ENCODE measurements around the gene GMDS. TPM values are rescaled to one million over a fixed set of nuclear protein-coding genes. Genes with fewer than 3 reads are reported as not detected.

Gene GMDS
- total RNA-seq, 1 experiment from 2014 or later = 27.6 TPM

DNA sequence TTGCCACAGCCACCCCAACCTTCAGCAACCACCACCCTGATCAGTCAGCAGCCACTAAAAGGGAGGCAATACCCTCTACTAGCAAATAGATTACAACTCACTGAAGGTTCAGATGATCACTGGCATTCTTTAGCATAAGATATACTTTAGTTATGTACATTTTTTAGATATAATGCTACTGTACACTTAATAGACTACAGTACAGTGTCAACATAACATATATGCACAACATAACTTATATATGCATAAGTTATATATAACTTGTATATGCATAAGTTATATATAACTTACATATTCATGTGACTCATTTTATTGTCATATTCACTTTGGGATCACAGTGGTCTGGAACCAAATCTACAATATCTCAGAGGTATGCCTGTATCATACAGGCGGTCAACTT, 61.7 kb downstream of the GMDS start:
- Histone ChIP-seq H3K14ac (ENCODE audit: insufficient read depth, low read length) (no peak overlapping the region), H4K20me1 (ENCODE audit: control insufficient read depth, insufficient read depth, insufficient read length) (peaks cover 3% of the 10 kb centered on the region), H3K9ac (ENCODE audit: extremely low read depth, insufficient read length, low read length) (no peak overlapping the region), H2AK5ac (ENCODE audit: insufficient read length, low read length) (no peak overlapping the region), H3K23me2 (ENCODE audit: insufficient read length, low read depth, low read length, poor library complexity, severe bottlenecking) (no peaks in the 10 kb centered on the region), H2BK12ac (ENCODE audit: insufficient read length, low read depth, low read length) (no peak overlapping the region), H3K79me1 (ENCODE audit: insufficient read depth, low read depth, low read length, poor library complexity, severe bottlenecking) (no peaks in the 10 kb centered on the region), H3K27ac (ENCODE audit: insufficient read length, low read depth, low read length) (no peak overlapping the region), H4K8ac (replicated peaks; ENCODE audit: insufficient read length, low read depth, low read length) (no peak overlapping the region), H2AFZ (ENCODE audit: low read length) (no peak overlapping the region), H3K23ac (ENCODE audit: insufficient read length, low read depth, low read length) (no peak overlapping the region), H2BK120ac (ENCODE audit: low read depth, low read length, poor library complexity, severe bottlenecking) (no peak overlapping the region), H3K18ac (ENCODE audit: insufficient read length, low read depth, low read length) (no peak overlapping the region), H3K4ac (ENCODE audit: low read depth, low read length) (no peak overlapping the region), H3K9me3 (ENCODE audit: control insufficient read depth, low read depth, low read length) (no peaks in the 10 kb centered on the region), H4K5ac (ENCODE audit: insufficient read length, low read depth, low read length) (no peak overlapping the region), H3K4me2 (ENCODE audit: insufficient read depth, insufficient read length, low read length) (no peak overlapping the region), H3K4me1 (ENCODE audit: insufficient read depth, low read length) (peaks cover 2% of the 10 kb centered on the region; the same call in 1 of the 2 replicates), H3T11ph (ENCODE audit: low read length) (no peak overlapping the region), H2BK20ac (ENCODE audit: low read depth, low read length, poor library complexity, severe bottlenecking) (no peak overlapping the region), H3K79me2 (ENCODE audit: insufficient read depth, low read length) (no peaks in the 10 kb centered on the region), H3K56ac (ENCODE audit: insufficient read length, low read depth, low read length) (no peak overlapping the region), H2BK15ac (ENCODE audit: low read depth, low read length) (no peak overlapping the region), H4K91ac (ENCODE audit: insufficient read length, low read depth, low read length) (no peak overlapping the region), H3K27me3 (ENCODE audit: insufficient read depth, low read length) (no peaks in the 10 kb centered on the region), H2BK5ac (ENCODE audit: insufficient read length, low read length) (no peak overlapping the region)
- H3K4me3 Mint-ChIP-seq = no peak overlapping the region
- 0 out of 5 replicates have a peak, but pooled peaks cover 0 to 2% of the 10 kb centered on the region in 2 experiments for H3K9me3 Mint-ChIP-seq
- WGBS (ENCODE audit: extremely low coverage, insufficient read length, low lambda C conversion rate) = no CpG with 5 or more reads among the region's 1 CpG
- TF ChIP-seq, protein P1, sequence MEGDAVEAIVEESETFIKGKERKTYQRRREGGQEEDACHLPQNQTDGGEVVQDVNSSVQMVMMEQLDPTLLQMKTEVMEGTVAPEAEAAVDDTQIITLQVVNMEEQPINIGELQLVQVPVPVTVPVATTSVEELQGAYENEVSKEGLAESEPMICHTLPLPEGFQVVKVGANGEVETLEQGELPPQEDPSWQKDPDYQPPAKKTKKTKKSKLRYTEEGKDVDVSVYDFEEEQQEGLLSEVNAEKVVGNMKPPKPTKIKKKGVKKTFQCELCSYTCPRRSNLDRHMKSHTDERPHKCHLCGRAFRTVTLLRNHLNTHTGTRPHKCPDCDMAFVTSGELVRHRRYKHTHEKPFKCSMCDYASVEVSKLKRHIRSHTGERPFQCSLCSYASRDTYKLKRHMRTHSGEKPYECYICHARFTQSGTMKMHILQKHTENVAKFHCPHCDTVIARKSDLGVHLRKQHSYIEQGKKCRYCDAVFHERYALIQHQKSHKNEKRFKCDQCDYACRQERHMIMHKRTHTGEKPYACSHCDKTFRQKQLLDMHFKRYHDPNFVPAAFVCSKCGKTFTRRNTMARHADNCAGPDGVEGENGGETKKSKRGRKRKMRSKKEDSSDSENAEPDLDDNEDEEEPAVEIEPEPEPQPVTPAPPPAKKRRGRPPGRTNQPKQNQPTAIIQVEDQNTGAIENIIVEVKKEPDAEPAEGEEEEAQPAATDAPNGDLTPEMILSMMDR (conservative IDR thresholded peaks at IDR 0.05) = no peak
- no peaks in the 10 kb centered on the region for H3K36me3 Mint-ChIP-seq (ENCODE audit: insufficient read depth in 1 of 3, low read depth in 3 of 3)
- H3K27me3 Mint-ChIP-seq (ENCODE audit: low read depth) = no peaks in the 10 kb centered on the region
- peaks cover 12 to 15% of the 10 kb centered on the region in 2 experiments for H3K4me1 Mint-ChIP-seq
- DNase-seq = no peak
- no peak overlapping the region for H3K27ac Mint-ChIP-seq
